Neural progenitor cell (in vitro differentiated cells): ENCODE results near the gene CCNY. TPM values are rescaled to one million over a fixed set of nuclear protein-coding genes. Genes with fewer than 3 reads are reported as not detected.

Experiments
- DNase-seq: peaks from one replicate; pipeline ENCODE4 v3.0.0-alpha.2; 2016; ENCODE audit warnings: low spot score
- H2AFZ ChIP-seq: fragments of 200-600 bp; sonication (generic); replicated peaks from 2 replicates; pipeline ENCODE4 v1.6.1; 2016; ENCODE audit warnings: antibody characterized with exemption
- H3F3A ChIP-seq: fragments of 200-600 bp; sonication (generic); 2 replicates; pipeline ENCODE4 v1.6.1; 2016; ENCODE audit warnings: antibody characterized with exemption, low read depth
- H3K27ac ChIP-seq: fragments of 200-600 bp; sonication (generic); 2 replicates; pipeline ENCODE4 v1.5.1; 2016; ENCODE audit warnings: mild to moderate bottlenecking
- H3K27me3 ChIP-seq: fragments of 200-600 bp; sonication (generic); 2 replicates; pipeline ENCODE4 v1.6.1; 2016; ENCODE audit warnings: mild to moderate bottlenecking, moderate library complexity
- H3K36me3 ChIP-seq: fragments of 200-600 bp; sonication (generic); 2 replicates; pipeline ENCODE4 v1.5.1; 2016
- H3K4me1 ChIP-seq: fragments of 200-600 bp; sonication (generic); 2 replicates; pipeline ENCODE4 v1.6.1; 2016; ENCODE audit warnings: mixed run types
- H3K4me2 ChIP-seq: fragments of 200-600 bp; sonication (generic); 2 replicates; pipeline ENCODE4 v1.6.1; 2016
- H3K4me3 ChIP-seq: fragments of 200-600 bp; sonication (generic); 2 replicates; pipeline ENCODE4 v1.5.1; 2016
- H3K79me2 ChIP-seq: fragments of 200-600 bp; sonication (generic); 2 replicates; pipeline ENCODE4 v1.6.1; 2016; ENCODE audit warnings: low read depth
- H3K9ac ChIP-seq: fragments of 200-600 bp; sonication (generic); 2 replicates; pipeline ENCODE4 v1.6.1; 2016
- H3K9me3 ChIP-seq: fragments of 200-600 bp; sonication (generic); 2 replicates; pipeline ENCODE4 v1.5.1; 2016; ENCODE audit warnings: low read depth
- H4K20me1 ChIP-seq: fragments of 200-600 bp; sonication (generic); 2 replicates; pipeline ENCODE4 v1.6.1; 2016; ENCODE audit warnings: low read depth
- H3K27ac Mint-ChIP-seq: 3 replicates; pipeline ENCODE4 v1.8.0; 2021; ENCODE audit warnings: mixed read lengths
- H3K27me3 Mint-ChIP-seq: 2 replicates; pipeline ENCODE4 v1.8.0; 2022; ENCODE audit warnings: low read depth, mild to moderate bottlenecking, inconsistent platforms, moderate library complexity, mixed read lengths; ENCODE audit not compliant: insufficient read depth
- H3K36me3 Mint-ChIP-seq: 3 replicates; pipeline ENCODE4 v1.8.0; 2021; ENCODE audit warnings: mixed read lengths
- H3K4me1 Mint-ChIP-seq: 3 replicates; pipeline ENCODE4 v1.8.0; 2021; ENCODE audit warnings: mixed read lengths
- H3K4me3 Mint-ChIP-seq: 3 replicates; pipeline ENCODE4 v1.8.0; 2021; ENCODE audit warnings: mild to moderate bottlenecking, moderate library complexity, mixed read lengths
- H3K9me3 Mint-ChIP-seq: 3 replicates; pipeline ENCODE4 v1.8.0; 2020; ENCODE audit warnings: mixed read lengths
- EZH2 ChIP-seq: fragments of 200-600 bp; sonication (generic); IDR thresholded peaks from 2 replicates; pipeline ENCODE4 v1.6.1; 2017; ENCODE audit warnings: antibody characterized with exemption, mild to moderate bottlenecking, moderate library complexity
- EZH2phosphoT487 ChIP-seq: fragments of 200-600 bp; sonication (generic); IDR thresholded peaks from 2 replicates; pipeline ENCODE4 v1.6.1; 2017; ENCODE audit warnings: antibody characterized with exemption
- total RNA-seq: library from RNA; depleted of rRNA; stranded (reverse); fragments of >200 nt; gene quantifications from 2 replicates; pipeline ENCODE4 v1.2.3, GENCODE V29; 2015; ENCODE audit warnings: low replicate concordance
- TF ChIP-seq, protein P1 (sequence below): fragments of 200-600 bp; sonication (generic); IDR thresholded peaks from 2 replicates; pipeline ENCODE4 v1.5.1; 2017; ENCODE audit warnings: antibody characterized with exemption, mild to moderate bottlenecking

CCNY gene
- total RNA-seq, 1 donor from 2014 or later: 46.7 TPM

DNA sequence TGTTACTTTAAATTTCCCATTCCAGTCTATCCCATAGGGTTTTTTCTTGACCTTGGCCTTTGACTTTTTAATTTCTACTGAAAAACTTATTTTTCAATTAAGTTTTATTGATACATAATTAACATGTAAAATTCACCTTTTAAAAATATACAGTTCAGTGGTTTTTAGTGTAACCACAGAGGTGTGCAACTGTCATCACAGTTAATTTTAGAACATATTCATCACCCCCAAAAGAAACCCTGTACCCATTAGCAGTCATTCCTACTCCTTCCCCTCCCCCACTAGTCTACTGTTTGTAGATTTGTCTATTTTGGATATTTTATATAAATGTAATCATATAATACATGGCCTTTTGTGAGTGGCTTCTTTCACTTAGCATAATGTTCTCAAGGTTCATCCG, 172.3 kb downstream of the CCNY start:
- peaks cover 2% of the 10 kb centered on the region for H3K27me3 Mint-ChIP-seq
- H3K9ac ChIP-seq: no peak overlapping the region
- H3K4me1 Mint-ChIP-seq: no peaks in the 10 kb centered on the region
- peaks cover 24% of the 10 kb centered on the region for H4K20me1 ChIP-seq
- H3K9me3 ChIP-seq: no peaks in the 10 kb centered on the region
- peaks cover 6% of the 10 kb centered on the region for H3K36me3 Mint-ChIP-seq
- no peaks in the 10 kb centered on the region for H3K36me3 ChIP-seq
- no peaks in the 10 kb centered on the region for H3K27me3 ChIP-seq
- peaks cover 14% of the 10 kb centered on the region for H3K79me2 ChIP-seq
- peaks cover 14% of the 10 kb centered on the region for H3K4me1 ChIP-seq
- no peak for DNase-seq
- TF ChIP-seq, protein P1, sequence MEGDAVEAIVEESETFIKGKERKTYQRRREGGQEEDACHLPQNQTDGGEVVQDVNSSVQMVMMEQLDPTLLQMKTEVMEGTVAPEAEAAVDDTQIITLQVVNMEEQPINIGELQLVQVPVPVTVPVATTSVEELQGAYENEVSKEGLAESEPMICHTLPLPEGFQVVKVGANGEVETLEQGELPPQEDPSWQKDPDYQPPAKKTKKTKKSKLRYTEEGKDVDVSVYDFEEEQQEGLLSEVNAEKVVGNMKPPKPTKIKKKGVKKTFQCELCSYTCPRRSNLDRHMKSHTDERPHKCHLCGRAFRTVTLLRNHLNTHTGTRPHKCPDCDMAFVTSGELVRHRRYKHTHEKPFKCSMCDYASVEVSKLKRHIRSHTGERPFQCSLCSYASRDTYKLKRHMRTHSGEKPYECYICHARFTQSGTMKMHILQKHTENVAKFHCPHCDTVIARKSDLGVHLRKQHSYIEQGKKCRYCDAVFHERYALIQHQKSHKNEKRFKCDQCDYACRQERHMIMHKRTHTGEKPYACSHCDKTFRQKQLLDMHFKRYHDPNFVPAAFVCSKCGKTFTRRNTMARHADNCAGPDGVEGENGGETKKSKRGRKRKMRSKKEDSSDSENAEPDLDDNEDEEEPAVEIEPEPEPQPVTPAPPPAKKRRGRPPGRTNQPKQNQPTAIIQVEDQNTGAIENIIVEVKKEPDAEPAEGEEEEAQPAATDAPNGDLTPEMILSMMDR: no peak
- TF ChIP-seq EZH2: no peak
- TF ChIP-seq EZH2phosphoT487: no peak
- H2AFZ ChIP-seq: no peak overlapping the region
- H3K27ac ChIP-seq: no peak overlapping the region
- no peak overlapping the region for H3K4me3 ChIP-seq
- H3K9me3 Mint-ChIP-seq: no peaks in the 10 kb centered on the region
- H3K27ac Mint-ChIP-seq: no peak overlapping the region
- H3F3A ChIP-seq: no peaks in the 10 kb centered on the region
- no peak overlapping the region for H3K4me2 ChIP-seq
- H3K4me3 Mint-ChIP-seq: no peak overlapping the region

DNA sequence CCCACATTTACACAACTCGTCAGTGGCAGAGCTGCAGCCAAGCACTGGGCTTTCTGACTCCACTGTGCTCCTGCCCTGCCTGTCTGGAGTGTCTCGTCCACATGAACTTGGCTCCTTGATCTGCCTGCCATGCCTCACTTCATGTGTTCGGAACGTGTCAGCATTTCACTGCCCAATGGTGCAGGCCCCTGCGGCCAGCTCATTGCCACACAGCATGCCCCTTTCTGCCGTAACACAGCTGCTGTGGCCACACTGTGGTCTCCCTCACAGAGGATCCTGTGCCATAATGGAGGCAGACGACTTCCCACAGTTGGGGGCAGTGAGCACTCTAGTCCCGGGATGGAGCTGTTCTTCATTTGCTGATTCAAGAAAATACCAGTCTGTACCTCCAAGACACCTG, 174.6 kb downstream of the CCNY start:
- Histone ChIP-seq H3K4me2 (no peak overlapping the region), H3K36me3 (no peaks in the 10 kb centered on the region), H4K20me1 (peaks cover 11% of the 10 kb centered on the region), H2AFZ (no peak overlapping the region), H3K9ac (no peak overlapping the region), H3K27ac (no peak overlapping the region), H3K27me3 (no peaks in the 10 kb centered on the region), H3K9me3 (no peaks in the 10 kb centered on the region), H3K4me1 (no peaks in the 10 kb centered on the region), H3K79me2 (peaks cover 8% of the 10 kb centered on the region), H3K4me3 (no peak overlapping the region), H3F3A (no peaks in the 10 kb centered on the region)
- no peak overlapping the region for H3K4me3 Mint-ChIP-seq
- peaks cover 2% of the 10 kb centered on the region for H3K27me3 Mint-ChIP-seq
- no peak for DNase-seq
- H3K36me3 Mint-ChIP-seq: peaks cover 6% of the 10 kb centered on the region
- H3K27ac Mint-ChIP-seq: no peak overlapping the region
- TF ChIP-seq, protein P1: no peak
- TF ChIP-seq EZH2 (no peak), EZH2phosphoT487 (no peak)
- no peaks in the 10 kb centered on the region for H3K4me1 Mint-ChIP-seq
- H3K9me3 Mint-ChIP-seq: no peaks in the 10 kb centered on the region

DNA sequence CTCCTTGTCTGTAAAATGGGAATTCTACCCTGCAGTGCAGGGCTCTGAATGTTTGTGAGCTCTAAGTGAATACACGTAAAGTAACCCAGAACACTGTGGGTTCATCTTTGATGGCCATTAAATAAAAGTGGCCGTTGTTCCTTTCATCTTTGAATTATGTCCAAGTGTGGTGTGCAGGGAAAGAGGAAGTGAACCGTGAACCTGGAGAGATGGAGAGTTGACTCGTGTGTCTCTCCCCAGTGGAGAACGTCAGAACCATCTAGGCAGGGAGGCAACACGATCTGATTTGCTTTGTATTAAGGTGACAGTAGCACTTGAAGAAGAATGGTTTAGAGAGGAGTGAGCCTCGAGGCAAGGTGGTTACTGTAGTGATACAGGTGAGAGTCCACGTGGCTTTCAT, 175.3 kb downstream of the CCNY start:
- Mint-ChIP-seq H3K9me3 (no peaks in the 10 kb centered on the region), H3K4me3 (no peak overlapping the region), H3K27me3 (peaks cover 2% of the 10 kb centered on the region), H3K36me3 (peaks cover 6% of the 10 kb centered on the region), H3K27ac (no peak overlapping the region), H3K4me1 (no peaks in the 10 kb centered on the region)
- no peak overlapping the region for H2AFZ ChIP-seq
- no peaks in the 10 kb centered on the region for H3K4me1 ChIP-seq
- TF ChIP-seq EZH2 (no peak), EZH2phosphoT487 (no peak)
- TF ChIP-seq, protein P1: no peak
- H4K20me1 ChIP-seq: peaks cover 3% of the 10 kb centered on the region
- no peaks in the 10 kb centered on the region for H3K36me3 ChIP-seq
- no peaks in the 10 kb centered on the region for H3F3A ChIP-seq
- H3K27me3 ChIP-seq: no peaks in the 10 kb centered on the region
- H3K9me3 ChIP-seq: no peaks in the 10 kb centered on the region
- H3K9ac ChIP-seq: no peak overlapping the region
- no peak overlapping the region for H3K4me3 ChIP-seq
- H3K79me2 ChIP-seq: peaks cover 8% of the 10 kb centered on the region
- no peak overlapping the region for H3K27ac ChIP-seq
- H3K4me2 ChIP-seq: no peak overlapping the region
- DNase-seq: no peak
